ENCODE measurements around the gene MYL6. TPM values are rescaled to one million over a fixed set of nuclear protein-coding genes. Genes with fewer than 3 reads are reported as not detected.

Gene MYL6
- total RNA-seq, 3 donors from 2014 or later (not counting 1 experiment from before 2014, with no cell fraction given), result 881 to 1,204 (median 1,015) TPM

- Histone ChIP-seq H3K36me3 (ENCODE audit: control insufficient read depth, insufficient read depth, low read length) (peaks cover 57% of the 10 kb centered on the region), H3K9me3 (ENCODE audit: control insufficient read depth, insufficient read depth, low read length) (no peaks in the 10 kb centered on the region), H3K4me3 (ENCODE audit: low read length) (no peak overlapping the region), H3K27me3 (ENCODE audit: control insufficient read depth, insufficient read depth, low read length) (no peaks in the 10 kb centered on the region), H3K4me1 (ENCODE audit: control insufficient read depth, insufficient read depth, low read length) (peaks cover 11% of the 10 kb centered on the region), H3K27ac (ENCODE audit: low read length) (no peak overlapping the region)
- WGBS (ENCODE audit: insufficient coverage), result 88% methylated on average over 8 of the region's 8 CpGs
- Mint-ChIP-seq H3K36me3 (peaks cover 35% of the 10 kb centered on the region), H3K27ac (peak overlapping the region; percentile 58 to 75), H3K27me3 (ENCODE audit: low read depth in 2 of 2) (no peaks in the 10 kb centered on the region), H3K4me1 (peaks cover under 1 to 9% of the 10 kb centered on the region in 2 donors), H3K9me3 (no peaks in the 10 kb centered on the region), H3K4me3 (no peak overlapping the region)
- DNase-seq, result no peak
- no peak for TF ChIP-seq CTCF (IDR thresholded peaks at IDR 0.05)
- intact Hi-C loops (cut with micrococcal nuclease), result no loop called here
- ATAC-seq, result no peak
Measured at GRCh38 chr12:56143870-56144269, 14.3 kb upstream of the MYL6 start.

- Mint-ChIP-seq H3K27ac (peak overlapping the region in 1 of 2 donors; percentile 36), H3K27me3 (ENCODE audit: low read depth in 2 of 2) (no peaks in the 10 kb centered on the region), H3K9me3 (no peaks in the 10 kb centered on the region), H3K4me1 (peaks cover 0 to 8% of the 10 kb centered on the region in 2 donors), H3K36me3 (peaks cover 29% of the 10 kb centered on the region), H3K4me3 (no peak overlapping the region)
- H3K9me3 ChIP-seq (ENCODE audit: control insufficient read depth, insufficient read depth, low read length), result no peaks in the 10 kb centered on the region
- peaks cover 46% of the 10 kb centered on the region for H3K36me3 ChIP-seq (ENCODE audit: control insufficient read depth, insufficient read depth, low read length)
- WGBS (ENCODE audit: insufficient coverage), result 98% methylated on average over 3 of the region's 3 CpGs
- intact Hi-C loops (cut with micrococcal nuclease), result no loop called here
- H3K4me1 ChIP-seq (ENCODE audit: control insufficient read depth, insufficient read depth, low read length), result peaks cover 11% of the 10 kb centered on the region
- ATAC-seq, result no peak
- TF ChIP-seq CTCF (IDR thresholded peaks at IDR 0.05), result no peak
- H3K27ac ChIP-seq (ENCODE audit: low read length), result no peak overlapping the region
- H3K27me3 ChIP-seq (ENCODE audit: control insufficient read depth, insufficient read depth, low read length), result no peaks in the 10 kb centered on the region
- DNase-seq, result no peak
- H3K4me3 ChIP-seq (ENCODE audit: low read length), result no peak overlapping the region
Measured at GRCh38 chr12:56145217-56145616, 12.9 kb upstream of the MYL6 start.

GRCh38 chr12:56146492-56147460, 11.4 kb upstream of the MYL6 start:
- no peaks in the 10 kb centered on the region for H3K27me3 Mint-ChIP-seq (ENCODE audit: low read depth in 2 of 2)
- H3K27ac Mint-ChIP-seq, result no peak overlapping the region
- DNase-seq (no peak), ATAC-seq (no peak)
- peaks cover 34% of the 10 kb centered on the region for H3K36me3 ChIP-seq (ENCODE audit: control insufficient read depth, insufficient read depth, low read length)
- H3K27me3 ChIP-seq (ENCODE audit: control insufficient read depth, insufficient read depth, low read length), result no peaks in the 10 kb centered on the region
- peaks cover 18% of the 10 kb centered on the region for H3K4me1 ChIP-seq (ENCODE audit: control insufficient read depth, insufficient read depth, low read length)
- no peak overlapping the region for H3K27ac ChIP-seq (ENCODE audit: low read length)
- H3K9me3 Mint-ChIP-seq, result no peaks in the 10 kb centered on the region
- intact Hi-C loops (cut with micrococcal nuclease), result no loop called here
- H3K9me3 ChIP-seq (ENCODE audit: control insufficient read depth, insufficient read depth, low read length), result no peaks in the 10 kb centered on the region
- 93% methylated on average over 10 of the region's 13 CpGs for WGBS (ENCODE audit: insufficient coverage)
- H3K4me1 Mint-ChIP-seq, result peaks cover 6 to 20% of the 10 kb centered on the region in 2 donors
- H3K4me3 ChIP-seq (ENCODE audit: low read length), result no peak overlapping the region
- no peak for TF ChIP-seq CTCF (IDR thresholded peaks at IDR 0.05)
- peaks cover 19% of the 10 kb centered on the region for H3K36me3 Mint-ChIP-seq
- no peak overlapping the region for H3K4me3 Mint-ChIP-seq
